GM12892 (cell line): ENCODE measurements around the gene KCNMA1.

Experiments used
- POLR2A ChIP-seq: IDR thresholded peaks from 2 replicates; pipeline ENCODE4 v1.6.1; 2011; ENCODE audit warnings: low read depth, low read length, control low read depth
- TAF1 ChIP-seq: IDR thresholded peaks from 2 replicates; pipeline ENCODE4 v1.6.1; 2011; ENCODE audit warnings: low read depth, mild to moderate bottlenecking, control low read depth, low read length, borderline replicate concordance

- TF ChIP-seq TAF1, result no peak
- no peak for TF ChIP-seq POLR2A
Measured at GRCh38 chr10:77566914-77567566, 70.6 kb downstream of the KCNMA1 start.
